MM.1S (cell line): ENCODE measurements around the gene FAM156A.
A peak's percentile ranks its signal among the peaks of the same experiment; 100 is the strongest.
"Not testable (repeated sequence)": the region's sequence is repeated elsewhere in the genome, so short reads cannot be mapped to it uniquely, and the experiment has no call there.

Experiments
- DNase-seq: peaks from one replicate; pipeline ENCODE4 v3.0.0-alpha.2; 2015
- H2AFZ ChIP-seq: fragments of 300-600 bp; sonication (generic); 2 replicates; pipeline ENCODE4 v1.6.0; 2016; ENCODE audit warnings: antibody characterized with exemption, low read length
- H3F3A ChIP-seq: fragments of 300-600 bp; sonication (generic); 2 replicates; pipeline ENCODE4 v1.6.1; 2016; ENCODE audit warnings: mild to moderate bottlenecking, antibody characterized with exemption, low read length, moderate library complexity, mixed read lengths; ENCODE audit not compliant: insufficient read depth
- H3K27ac ChIP-seq: fragments of 300-600 bp; sonication (generic); 2 replicates; pipeline ENCODE4 v1.5.1; 2016; ENCODE audit warnings: mild to moderate bottlenecking, low read length
- H3K27me3 ChIP-seq: fragments of 300-600 bp; sonication (generic); replicated peaks from 2 replicates; pipeline ENCODE4 v1.6.0; 2016; ENCODE audit warnings: low read length; ENCODE audit not compliant: insufficient read depth
- H3K36me3 ChIP-seq: fragments of 300-600 bp; sonication (generic); replicated peaks from 2 replicates; pipeline ENCODE4 v1.6.1; 2016; ENCODE audit warnings: mild to moderate bottlenecking, low read length, mixed read lengths; ENCODE audit not compliant: insufficient read depth
- H3K4me1 ChIP-seq: fragments of 300-600 bp; sonication (generic); 2 replicates; pipeline ENCODE4 v1.6.1; 2016; ENCODE audit warnings: low read length, mixed read lengths
- H3K4me2 ChIP-seq: fragments of 300-600 bp; sonication (generic); 2 replicates; pipeline ENCODE4 v1.6.0; 2016; ENCODE audit warnings: low read depth, low read length
- H3K4me3 ChIP-seq: fragments of 300-600 bp; sonication (generic); 2 replicates; pipeline ENCODE4 v1.5.1; 2016; ENCODE audit warnings: low read length, mixed read lengths
- H3K79me2 ChIP-seq: fragments of 300-600 bp; sonication (generic); 2 replicates; pipeline ENCODE4 v1.6.1; 2016; ENCODE audit warnings: mixed run types, low read length, mixed read lengths
- H3K9ac ChIP-seq: fragments of 300-600 bp; sonication (generic); 2 replicates; pipeline ENCODE4 v1.6.1; 2016; ENCODE audit warnings: low read length, mixed read lengths
- H3K9me2 ChIP-seq: fragments of 300-600 bp; sonication (generic); replicated peaks from 2 replicates; pipeline ENCODE4 v1.6.1; 2016; ENCODE audit warnings: mild to moderate bottlenecking, low read length, mixed read lengths; ENCODE audit not compliant: insufficient read depth
- H3K9me3 ChIP-seq: fragments of 300-600 bp; sonication (generic); replicated peaks from 2 replicates; pipeline ENCODE4 v1.6.1; 2016; ENCODE audit warnings: mild to moderate bottlenecking, low read length, mixed read lengths; ENCODE audit not compliant: insufficient read depth
- H4K20me1 ChIP-seq: fragments of 300-600 bp; sonication (generic); 2 replicates; pipeline ENCODE4 v1.6.1; 2016; ENCODE audit warnings: mild to moderate bottlenecking, low read length, moderate library complexity, mixed read lengths; ENCODE audit not compliant: insufficient read depth
- EZH2 ChIP-seq: fragments of 300-600 bp; sonication (generic); optimal IDR thresholded peaks from 2 replicates; pipeline ENCODE3; 2017; ENCODE audit warnings: low read depth, mild to moderate bottlenecking, antibody characterized with exemption, low read length, mixed read lengths
- EZH2phosphoT487 ChIP-seq: fragments of 300-600 bp; sonication (generic); IDR thresholded peaks from 2 replicates; pipeline ENCODE4 v1.6.1; 2018; ENCODE audit warnings: antibody characterized with exemption, low read length
- TF ChIP-seq, protein P1 (sequence below): fragments of 300-600 bp; sonication (generic); IDR thresholded peaks from 2 replicates; pipeline ENCODE4 v1.5.1; 2016; ENCODE audit warnings: antibody characterized with exemption, low read length, mixed read lengths

Gene FAM156A

DNA sequence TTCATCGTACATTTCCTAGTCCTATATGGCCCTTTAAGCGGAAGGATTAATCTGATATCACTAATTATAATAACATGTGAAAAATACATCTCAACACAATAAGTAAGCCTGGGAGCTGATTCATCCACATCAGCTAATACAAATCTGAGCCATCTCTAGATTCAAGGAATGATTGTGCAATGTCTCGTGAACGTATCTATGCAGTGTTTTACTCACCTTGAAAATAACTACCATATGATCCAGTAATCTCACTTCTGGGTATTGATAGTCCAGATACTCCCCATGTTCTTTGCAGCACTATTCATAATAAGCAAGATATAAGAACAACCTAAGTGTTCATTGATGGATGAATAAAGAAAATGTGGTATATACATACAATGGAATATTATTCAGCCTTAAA, 17.6 kb downstream of the FAM156A start:
- H3F3A ChIP-seq, DNase-seq, H3K4me3 ChIP-seq, H3K9ac ChIP-seq, H3K27ac ChIP-seq, H3K4me1 ChIP-seq, H3K36me3 ChIP-seq, H3K9me2 ChIP-seq, H3K9me3 ChIP-seq, H2AFZ ChIP-seq, H4K20me1 ChIP-seq, H3K4me2 ChIP-seq, H3K79me2 ChIP-seq, H3K27me3 ChIP-seq: not testable (repeated sequence)

DNA sequence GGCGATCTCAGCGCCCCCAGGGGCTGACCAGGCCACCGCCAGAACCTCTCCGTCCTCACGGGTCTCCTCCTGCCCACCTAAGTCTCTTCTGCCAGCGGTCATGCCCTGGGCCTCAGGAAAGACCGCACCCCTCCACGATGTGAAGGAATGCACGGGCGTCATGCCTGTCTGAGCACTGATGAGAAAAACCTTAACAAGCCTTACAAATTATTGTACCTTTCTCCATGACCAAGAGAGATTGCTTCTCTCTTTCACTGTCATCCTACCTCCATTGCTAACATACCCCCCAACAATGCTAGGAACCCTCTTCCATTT, 22.9 kb downstream of the FAM156A start:
- not testable (repeated sequence) for H3K9me3 ChIP-seq, H3K36me3 ChIP-seq, H3K9me2 ChIP-seq, H3K79me2 ChIP-seq, DNase-seq, H4K20me1 ChIP-seq, H3K27me3 ChIP-seq, H3K4me1 ChIP-seq, H3F3A ChIP-seq
- Histone ChIP-seq H2AFZ (peak overlapping the region; percentile 93), H3K4me3 (peak overlapping the region; percentile 76), H3K4me2 (peak overlapping the region; percentile 97), H3K27ac (peak overlapping the region; percentile 98), H3K9ac (peak overlapping the region; percentile 93)

DNA sequence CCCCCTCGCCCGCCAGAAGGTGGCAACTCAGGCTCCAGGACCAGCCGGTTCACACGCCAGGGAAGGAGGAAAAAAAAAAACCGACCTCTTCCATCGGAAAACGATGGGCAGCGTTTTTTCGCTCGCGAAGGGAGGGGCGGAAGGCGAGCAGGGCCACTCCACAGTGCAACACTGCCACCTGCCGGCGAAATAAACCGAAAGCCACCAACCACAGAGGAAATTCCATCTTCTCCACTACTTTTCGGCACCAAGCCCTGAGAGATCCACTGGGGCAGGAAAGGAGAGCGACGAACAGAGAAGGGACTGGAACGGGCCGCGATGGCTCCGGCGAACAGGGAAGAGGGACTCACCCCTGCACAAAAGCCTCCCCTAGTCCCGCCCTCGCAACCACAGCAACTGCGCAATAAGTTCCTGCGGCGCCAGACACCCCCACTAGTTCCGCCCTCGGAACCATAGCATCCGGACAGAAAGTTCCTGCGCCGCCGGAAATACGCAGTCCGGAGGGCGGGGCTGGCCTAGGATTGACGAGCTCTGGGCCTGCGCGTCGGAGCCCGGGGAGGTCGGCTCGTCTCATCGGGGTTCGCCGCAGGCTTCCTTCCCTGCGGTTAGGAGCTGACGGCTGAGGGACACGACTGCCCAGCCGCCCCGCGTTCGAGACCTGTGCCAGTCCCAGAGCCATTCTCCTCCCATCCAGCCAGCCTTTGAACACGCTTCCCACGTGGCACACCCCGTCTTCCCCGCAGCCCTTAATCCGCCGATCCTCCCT, 23.4 kb downstream of the FAM156A start:
- no peaks in the 10 kb centered on the region for H3K79me2 ChIP-seq
- H3K4me2 ChIP-seq, result peak overlapping the region; percentile 97
- no peaks in the 10 kb centered on the region for H3K27me3 ChIP-seq
- H3K9me3 ChIP-seq, result no peaks in the 10 kb centered on the region
- peak; percentile 95 for DNase-seq
- TF ChIP-seq, protein P1, sequence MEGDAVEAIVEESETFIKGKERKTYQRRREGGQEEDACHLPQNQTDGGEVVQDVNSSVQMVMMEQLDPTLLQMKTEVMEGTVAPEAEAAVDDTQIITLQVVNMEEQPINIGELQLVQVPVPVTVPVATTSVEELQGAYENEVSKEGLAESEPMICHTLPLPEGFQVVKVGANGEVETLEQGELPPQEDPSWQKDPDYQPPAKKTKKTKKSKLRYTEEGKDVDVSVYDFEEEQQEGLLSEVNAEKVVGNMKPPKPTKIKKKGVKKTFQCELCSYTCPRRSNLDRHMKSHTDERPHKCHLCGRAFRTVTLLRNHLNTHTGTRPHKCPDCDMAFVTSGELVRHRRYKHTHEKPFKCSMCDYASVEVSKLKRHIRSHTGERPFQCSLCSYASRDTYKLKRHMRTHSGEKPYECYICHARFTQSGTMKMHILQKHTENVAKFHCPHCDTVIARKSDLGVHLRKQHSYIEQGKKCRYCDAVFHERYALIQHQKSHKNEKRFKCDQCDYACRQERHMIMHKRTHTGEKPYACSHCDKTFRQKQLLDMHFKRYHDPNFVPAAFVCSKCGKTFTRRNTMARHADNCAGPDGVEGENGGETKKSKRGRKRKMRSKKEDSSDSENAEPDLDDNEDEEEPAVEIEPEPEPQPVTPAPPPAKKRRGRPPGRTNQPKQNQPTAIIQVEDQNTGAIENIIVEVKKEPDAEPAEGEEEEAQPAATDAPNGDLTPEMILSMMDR, result peak; percentile 76
- TF ChIP-seq EZH2phosphoT487 (no peak), EZH2 (no peak)
- no peaks in the 10 kb centered on the region for H3K36me3 ChIP-seq
- no peaks in the 10 kb centered on the region for H3K9me2 ChIP-seq
- no peaks in the 10 kb centered on the region for H4K20me1 ChIP-seq
- H3K4me3 ChIP-seq, result peak overlapping the region; percentile 79
- no peaks in the 10 kb centered on the region for H3K4me1 ChIP-seq
- peak overlapping the region; percentile 98 for H3K27ac ChIP-seq
- H3K9ac ChIP-seq, result peak overlapping the region; percentile 93
- H2AFZ ChIP-seq, result peak overlapping the region; percentile 93
- H3F3A ChIP-seq, result no peaks in the 10 kb centered on the region

DNA sequence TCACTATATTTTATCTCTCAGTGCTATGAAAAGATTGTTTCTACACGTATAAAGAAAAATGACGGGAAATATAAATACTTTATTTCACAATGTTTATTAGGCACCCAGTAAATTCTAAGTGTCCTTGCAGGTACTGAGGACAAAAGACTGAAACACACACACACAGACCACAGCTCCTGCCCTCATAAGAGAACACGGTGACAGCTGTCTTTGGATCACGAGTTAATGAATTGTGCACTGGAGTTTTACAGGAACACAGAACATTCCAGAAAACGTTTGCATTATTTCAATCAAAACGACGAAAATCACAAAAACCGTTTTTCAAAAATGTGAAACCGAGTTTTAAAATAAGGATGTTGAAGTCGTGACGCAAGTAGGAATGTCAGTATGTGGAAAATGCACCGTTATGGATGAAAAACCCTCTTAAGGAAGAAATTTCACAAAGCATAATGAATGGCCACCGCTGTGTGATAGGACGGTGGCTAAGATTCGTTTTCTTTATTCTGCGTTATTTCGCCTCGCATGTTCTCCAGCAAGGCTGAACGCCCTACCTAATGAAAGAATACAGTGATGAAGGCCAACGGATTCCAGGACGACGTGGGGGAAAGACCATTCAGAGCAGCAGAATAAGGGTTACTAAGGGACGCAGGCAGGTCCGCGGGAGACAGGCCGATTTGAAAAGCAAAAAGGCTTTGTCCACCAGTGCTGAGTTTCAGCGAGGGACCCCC, 24.2 kb downstream of the FAM156A start:
- Histone ChIP-seq H4K20me1 (no peaks in the 10 kb centered on the region), H3F3A (no peaks in the 10 kb centered on the region), H3K27ac (peak overlapping the region; percentile 98), H3K4me3 (peak overlapping the region; percentile 79), H3K36me3 (no peaks in the 10 kb centered on the region), H3K79me2 (no peaks in the 10 kb centered on the region), H3K9ac (peak overlapping the region; percentile 93), H3K27me3 (no peaks in the 10 kb centered on the region), H3K4me2 (peak overlapping the region; percentile 84), H3K9me2 (no peaks in the 10 kb centered on the region), H3K9me3 (no peaks in the 10 kb centered on the region), H2AFZ (peak overlapping the region; percentile 84), H3K4me1 (no peaks in the 10 kb centered on the region)
- no peak for DNase-seq
- TF ChIP-seq EZH2 (no peak), EZH2phosphoT487 (no peak)
- TF ChIP-seq, protein P1, result no peak
